Smooth muscle cell (in vitro differentiated cells): ENCODE results near the gene FGF16. TPM values are rescaled to one million over a fixed set of nuclear protein-coding genes. Genes with fewer than 3 reads are reported as not detected.

ENCODE experiments used
- DNase-seq: peaks from one replicate; lab custom pipeline; 2025; ENCODE audit not compliant: unreplicated experiment; lab: John Stamatoyannopoulos, UW
- H2AFZ ChIP-seq: fragments of 200-600 bp; sonication (generic); 2 replicates; pipeline ENCODE4 v1.6.0; 2016; ENCODE audit warnings: antibody characterized with exemption, low read depth, mild to moderate bottlenecking
- H3F3A ChIP-seq: fragments of 200-600 bp; sonication (generic); 2 replicates; pipeline ENCODE4 v1.6.0; 2017; ENCODE audit warnings: antibody characterized with exemption, low read depth
- H3K27ac ChIP-seq: fragments of 200-600 bp; sonication (generic); 2 replicates; pipeline ENCODE4 v1.5.1; 2016; ENCODE audit warnings: low read depth, mild to moderate bottlenecking
- H3K27me3 ChIP-seq: fragments of 200-600 bp; sonication (generic); 2 replicates; pipeline ENCODE4 v1.6.1; 2016; ENCODE audit warnings: low read depth, mild to moderate bottlenecking
- H3K36me3 ChIP-seq: fragments of 200-600 bp; sonication (generic); 2 replicates; pipeline ENCODE4 v1.5.1; 2016; ENCODE audit warnings: low read depth
- H3K4me1 ChIP-seq: fragments of 200-600 bp; sonication (generic); 2 replicates; pipeline ENCODE4 v1.5.1; 2016; ENCODE audit warnings: low read depth
- H3K4me2 ChIP-seq: fragments of 200-600 bp; sonication (generic); 2 replicates; pipeline ENCODE4 v1.6.0; 2016; ENCODE audit warnings: mild to moderate bottlenecking
- H3K4me3 ChIP-seq: fragments of 200-600 bp; sonication (generic); 2 replicates; pipeline ENCODE4 v1.5.1; 2016; ENCODE audit warnings: mild to moderate bottlenecking
- H3K79me2 ChIP-seq: fragments of 200-600 bp; sonication (generic); 2 replicates; pipeline ENCODE4 v1.6.0; 2016; ENCODE audit warnings: low read depth, mild to moderate bottlenecking
- H3K9ac ChIP-seq: fragments of 200-600 bp; sonication (generic); 2 replicates; pipeline ENCODE4 v1.6.0; 2016; ENCODE audit warnings: low read depth
- H3K9me3 ChIP-seq: fragments of 200-600 bp; sonication (generic); replicated peaks from 2 replicates; pipeline ENCODE4 v1.5.1; 2016; ENCODE audit warnings: low read depth
- H4K20me1 ChIP-seq: fragments of 200-600 bp; sonication (generic); 2 replicates; pipeline ENCODE4 v1.6.0; 2016; ENCODE audit warnings: low read depth
- whole genome bisulfite sequencing: methylation state at CpG from one replicate; pipeline ENCODE4 v1.1.7; 2016; ENCODE audit warnings: low lambda C conversion rate; 5-methylcytosine and 5-hydroxymethylcytosine counted together
- polyA plus RNA-seq: library from polyadenylated mRNA; unstranded; fragments of >200 nt; fragmentation: Nextera tagmentation; extraction: Ambion mirVana; gene quantifications from 2 replicates; pipeline ENCODE4 v1.2.1, GENCODE V29; 2016
- total RNA-seq: library from RNA; depleted of rRNA; stranded (reverse); fragments of >200 nt; gene quantifications from 2 replicates; pipeline ENCODE4 v1.2.3, GENCODE V29; 2014
- TF ChIP-seq, protein P1 (sequence below): fragments of 200-600 bp; sonication (generic); IDR thresholded peaks from 2 replicates; pipeline ENCODE4 v1.5.1; 2017; ENCODE audit warnings: borderline replicate concordance, mild to moderate bottlenecking, antibody characterized with exemption; ENCODE audit not compliant: insufficient read depth, poor library complexity, severe bottlenecking

FGF16 gene
- total and polyA plus RNA-seq, 2 experiments from 2014 or later = not detected

DNA sequence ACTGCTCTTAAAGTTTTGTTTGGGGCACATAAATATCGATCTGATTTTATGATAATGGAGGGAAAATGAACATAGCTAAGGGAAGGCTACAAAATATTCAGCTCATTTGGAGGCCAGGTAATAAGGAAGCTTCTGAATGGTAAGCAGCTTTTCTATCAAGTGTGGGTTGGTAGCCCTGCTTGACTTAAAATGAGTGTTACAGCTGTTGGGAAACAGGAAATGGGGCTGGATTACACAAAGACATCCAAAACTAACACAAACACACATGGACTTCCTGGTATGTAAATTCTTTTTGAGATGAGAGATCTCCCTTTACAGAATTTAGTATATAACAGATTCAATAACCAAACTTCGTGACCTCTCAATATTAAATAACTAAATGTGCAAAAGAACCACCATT lies 58.0 kb downstream of the FGF16 start:
- Histone ChIP-seq H3K9ac (no peak overlapping the region), H3F3A (no peaks in the 10 kb centered on the region), H3K36me3 (no peaks in the 10 kb centered on the region), H3K4me3 (no peak overlapping the region), H3K27ac (no peak overlapping the region), H3K4me1 (peaks cover 6% of the 10 kb centered on the region), H3K9me3 (peaks cover 6% of the 10 kb centered on the region), H2AFZ (no peak overlapping the region), H3K27me3 (no peaks in the 10 kb centered on the region), H3K79me2 (no peaks in the 10 kb centered on the region), H4K20me1 (no peaks in the 10 kb centered on the region), H3K4me2 (no peak overlapping the region)
- DNase-seq = no peak
- 79% methylated on average over 2 of the region's 2 CpGs for WGBS
- TF ChIP-seq, protein P1, sequence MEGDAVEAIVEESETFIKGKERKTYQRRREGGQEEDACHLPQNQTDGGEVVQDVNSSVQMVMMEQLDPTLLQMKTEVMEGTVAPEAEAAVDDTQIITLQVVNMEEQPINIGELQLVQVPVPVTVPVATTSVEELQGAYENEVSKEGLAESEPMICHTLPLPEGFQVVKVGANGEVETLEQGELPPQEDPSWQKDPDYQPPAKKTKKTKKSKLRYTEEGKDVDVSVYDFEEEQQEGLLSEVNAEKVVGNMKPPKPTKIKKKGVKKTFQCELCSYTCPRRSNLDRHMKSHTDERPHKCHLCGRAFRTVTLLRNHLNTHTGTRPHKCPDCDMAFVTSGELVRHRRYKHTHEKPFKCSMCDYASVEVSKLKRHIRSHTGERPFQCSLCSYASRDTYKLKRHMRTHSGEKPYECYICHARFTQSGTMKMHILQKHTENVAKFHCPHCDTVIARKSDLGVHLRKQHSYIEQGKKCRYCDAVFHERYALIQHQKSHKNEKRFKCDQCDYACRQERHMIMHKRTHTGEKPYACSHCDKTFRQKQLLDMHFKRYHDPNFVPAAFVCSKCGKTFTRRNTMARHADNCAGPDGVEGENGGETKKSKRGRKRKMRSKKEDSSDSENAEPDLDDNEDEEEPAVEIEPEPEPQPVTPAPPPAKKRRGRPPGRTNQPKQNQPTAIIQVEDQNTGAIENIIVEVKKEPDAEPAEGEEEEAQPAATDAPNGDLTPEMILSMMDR = no peak
